ENCODE measurements around the gene TEX29.

Gene TEX29

GRCh38 chr13:111344471-111345191 is 24.2 kb downstream of the TEX29 start:
- DNase-seq, result no peak

- no peak for DNase-seq
Observed at GRCh38 chr13:111345682-111346081, 25.2 kb downstream of the TEX29 start.

- no peak for DNase-seq
Observed at GRCh38 chr13:111346101-111346680, 25.7 kb downstream of the TEX29 start.

GRCh38 chr13:111347438-111347837 is 27.0 kb downstream of the TEX29 start:
- no peak for DNase-seq

- DNase-seq, result no peak
Observed at GRCh38 chr13:111353508-111353907, 33.1 kb downstream of the TEX29 start.

- DNase-seq, result no peak
Observed at GRCh38 chr13:111354789-111355188, 34.3 kb downstream of the TEX29 start.

GRCh38 chr13:111356795-111357194 is 36.4 kb downstream of the TEX29 start:
- no peak for DNase-seq

- DNase-seq, result no peak
Observed at GRCh38 chr13:111359237-111359915, 38.9 kb downstream of the TEX29 start.

- no peak for DNase-seq
Observed at GRCh38 chr13:111359930-111360329, 39.5 kb downstream of the TEX29 start.

- no peak for DNase-seq
Observed at GRCh38 chr13:111360452-111360851, 40.0 kb downstream of the TEX29 start.

GRCh38 chr13:111361046-111361872 is 40.8 kb downstream of the TEX29 start:
- no peak for DNase-seq

- no peak for DNase-seq
Observed at GRCh38 chr13:111361873-111362648, 41.6 kb downstream of the TEX29 start.

GRCh38 chr13:111363121-111363520 is 42.7 kb downstream of the TEX29 start:
- no peak for DNase-seq

- no peak for DNase-seq
Observed at GRCh38 chr13:111363591-111363990, 43.1 kb downstream of the TEX29 start.

GRCh38 chr13:111365149-111366005 is 44.9 kb downstream of the TEX29 start:
- no peak for DNase-seq

GRCh38 chr13:111367340-111367739 is 46.9 kb downstream of the TEX29 start:
- DNase-seq, result no peak

- DNase-seq, result no peak
Observed at GRCh38 chr13:111368091-111368490, 47.6 kb downstream of the TEX29 start.

- DNase-seq, result no peak
Observed at GRCh38 chr13:111370147-111370546, 49.7 kb downstream of the TEX29 start.

GRCh38 chr13:111370570-111371535 is 50.4 kb downstream of the TEX29 start:
- no peak for DNase-seq

GRCh38 chr13:111371720-111372119 is 51.3 kb downstream of the TEX29 start:
- DNase-seq, result no peak

All from bone marrow (tissue), 2 donors.